HepG2 (cell line): ENCODE measurements around the gene YY2. TPM values are rescaled to one million over a fixed set of nuclear protein-coding genes. Genes with fewer than 3 reads are reported as not detected.
A peak's percentile ranks its signal among the peaks of the same experiment; 100 is the strongest.

Experiments
- ATAC-seq: fragments of 200-7000 bp; cut with Tn5 transposase; 3 replicates; pipeline ENCODE4 v1.9.1; 2020; ENCODE audit warnings: mild to moderate bottlenecking, moderate library complexity
- BruUV-seq: library from RNA; stranded (reverse); fragments of 400-500 nt; replicated peaks from 2 replicates; lab custom pipeline; 2021; lab: Mats Ljungman, UMichigan
- CTCF ChIA-PET: fragments of 300-600 bp; formaldehyde crosslinking; extraction: SDS; loops from one replicate; lab custom pipeline; 2021; ENCODE audit warnings: low total read pairs, inconsistent platforms, low intra/inter-chr PET ratio; lab: Yijun Ruan, JAX
- POLR2A ChIA-PET: fragments of 350-600 bp; sonication (Branson Sonifier 250); formaldehyde crosslinking; loops from one replicate; lab custom pipeline; 2020; ENCODE audit warnings: antibody characterized with exemption, inconsistent platforms; lab: Yijun Ruan, JAX
- DNase-seq: peaks from one replicate; pipeline ENCODE4 v3.0.0-alpha.2; 2015; ENCODE audit warnings: low spot score
- FAIRE-seq: peaks from 3 replicates; lab custom pipeline; 2011; peaks lifted over from hg19 to GRCh38; lab: Jason Lieb, UNC
- H2AFZ ChIP-seq: one replicate; pipeline ENCODE4 v1.6.1; 2011; ENCODE audit warnings: low read length, inconsistent platforms
- H3K27ac ChIP-seq: fragments of 300-600 bp; 3 replicates; pipeline ENCODE4 v1.8.0; 2011; ENCODE audit warnings: mixed run types, mild to moderate bottlenecking, mixed read lengths, low read length, inconsistent platforms; ENCODE audit not compliant: insufficient read depth; ENCODE audit errors: extremely low read length
- H3K27me3 ChIP-seq, 2 experiments: fragments of 200-600 bp in 1 of 2; 2 replicates in 1 of 2; 3 replicates in 1 of 2; pipeline versions ENCODE4 v1.6.0 to v1.8.0; 2011; ENCODE audit warnings: low read length in 2 of 2, mild to moderate bottlenecking in 2 of 2, moderate library complexity in 2 of 2, inconsistent platforms in 1 of 2; ENCODE audit not compliant: insufficient read depth in 2 of 2, control insufficient read depth in 1 of 2
- H3K36me3 ChIP-seq, 2 experiments: fragments of 200-600 bp in 1 of 2; replicated peaks in 1 of 2; 2 replicates in 1 of 2; 3 replicates in 1 of 2; pipeline versions ENCODE4 v1.5.1 to v1.8.0; 2011; ENCODE audit warnings: low read length in 2 of 2, inconsistent platforms in 1 of 2; ENCODE audit not compliant: insufficient read depth in 2 of 2, control insufficient read depth in 1 of 2
- H3K4me1 ChIP-seq: 2 replicates; pipeline ENCODE4 v1.5.1; 2012; ENCODE audit warnings: low read length, inconsistent platforms; ENCODE audit not compliant: insufficient read depth
- H3K4me2 ChIP-seq: 2 replicates; pipeline ENCODE4 v1.6.0; 2011; ENCODE audit warnings: low read depth, low read length, inconsistent platforms
- H3K4me3 ChIP-seq, 3 experiments: fragments of 200-600 bp in 1 of 3; sonication (generic), shearing (Covaris generic) in 1 of 3; replicated peaks in 1 of 3; 2 replicates each; pipeline ENCODE4 v1.5.1; 2011 to 2016; ENCODE audit warnings: low read length in 3 of 3, inconsistent platforms in 2 of 3, low read depth in 2 of 3, mild to moderate bottlenecking in 2 of 3, control low read depth in 1 of 3, mixed read lengths in 1 of 3; ENCODE audit not compliant: insufficient read depth in 1 of 3
- H3K79me2 ChIP-seq: one replicate; pipeline ENCODE4 v1.6.1; 2011; ENCODE audit warnings: low read length, inconsistent platforms; ENCODE audit not compliant: insufficient read depth
- H3K9ac ChIP-seq: 2 replicates; pipeline ENCODE4 v1.6.0; 2011; ENCODE audit warnings: mild to moderate bottlenecking, low read depth, low read length, inconsistent platforms; ENCODE audit not compliant: insufficient read depth
- H3K9me3 ChIP-seq: 2 replicates; pipeline ENCODE4 v1.5.1; 2012; ENCODE audit warnings: mild to moderate bottlenecking, low read length
- H4K20me1 ChIP-seq: 2 replicates; pipeline ENCODE4 v1.6.0; 2011; ENCODE audit warnings: inconsistent platforms, mild to moderate bottlenecking, low read length, moderate library complexity; ENCODE audit not compliant: insufficient read depth
- HNF4A ChIP-seq: sonication (generic); formaldehyde crosslinking; IDR thresholded peaks from 2 replicates; pipeline ENCODE4 v1.4.0; 2020; ENCODE audit warnings: missing genetic modification reagents
- HNRNPLL ChIP-seq: fragments of 200-400 bp; formaldehyde crosslinking; IDR thresholded peaks from 2 replicates; pipeline ENCODE4 v1.6.1; 2017; ENCODE audit warnings: mild to moderate bottlenecking, low read depth, low read length; ENCODE audit not compliant: poor library complexity, severe bottlenecking
- MTA3 ChIP-seq: sonication (generic); formaldehyde crosslinking; IDR thresholded peaks from 2 replicates; pipeline ENCODE4 v1.4.0; 2020; ENCODE audit warnings: missing genetic modification reagents
- NFE2L1 ChIP-seq: sonication (generic); formaldehyde crosslinking; IDR thresholded peaks from 2 replicates; pipeline ENCODE4 v1.4.0; 2020; ENCODE audit warnings: missing genetic modification reagents, mild to moderate bottlenecking, borderline replicate concordance
- NR2F2 ChIP-seq: IDR thresholded peaks from 2 replicates; pipeline ENCODE4 v1.6.1; 2012; ENCODE audit warnings: low read depth, inconsistent platforms, borderline replicate concordance
- PHB2 ChIP-seq: fragments of 450-650 bp; IDR thresholded peaks from 2 replicates; pipeline ENCODE4 v1.6.1; 2018; ENCODE audit not compliant: partially characterized antibody
- SP140L ChIP-seq: sonication (generic); formaldehyde crosslinking; IDR thresholded peaks from 2 replicates; pipeline ENCODE4 v1.4.0; 2020; ENCODE audit warnings: missing genetic modification reagents, borderline replicate concordance
- SYNCRIP ChIP-seq: fragments of 200-400 bp; formaldehyde crosslinking; IDR thresholded peaks from 2 replicates; pipeline ENCODE4 v1.6.1; 2018; ENCODE audit warnings: mild to moderate bottlenecking, low read depth, low read length; ENCODE audit not compliant: insufficient read depth
- ZNF264 ChIP-seq: sonication (generic); formaldehyde crosslinking; IDR thresholded peaks from 2 replicates; pipeline ENCODE4 v1.4.0; 2020; ENCODE audit warnings: missing genetic modification reagents
- ZNF569 ChIP-seq: sonication (generic); formaldehyde crosslinking; IDR thresholded peaks from 2 replicates; pipeline ENCODE4 v1.5.0; 2020; ENCODE audit warnings: mild to moderate bottlenecking, missing genetic modification reagents, moderate library complexity, borderline replicate concordance
- ZNF598 ChIP-seq: sonication (generic); formaldehyde crosslinking; IDR thresholded peaks from 2 replicates; pipeline ENCODE4 v1.5.1; 2020; ENCODE audit warnings: mild to moderate bottlenecking, missing genetic modification reagents, borderline replicate concordance
- ZNF720 ChIP-seq: sonication (generic); formaldehyde crosslinking; IDR thresholded peaks from 2 replicates; pipeline ENCODE4 v1.4.0; 2020; ENCODE audit warnings: missing genetic modification reagents
- ZNF75D ChIP-seq: sonication (generic); formaldehyde crosslinking; IDR thresholded peaks from 2 replicates; pipeline ENCODE4 v1.8.1; 2023; ENCODE audit warnings: missing genetic modification reagents, mild to moderate bottlenecking, borderline replicate concordance
- WGBS: methylation state at CpG from one replicate; pipeline ENCODE4 v1.1.6; 2017; ENCODE audit warnings: low lambda C conversion rate; 5-methylcytosine and 5-hydroxymethylcytosine counted together
- in situ Hi-C: cut with HindIII; loops from 2 replicates; pipeline ENCODE4 v1.10.0; 2017; ENCODE audit warnings: low pct_unique_long_range_greater_than_20kb; ENCODE audit not compliant: extremely low pct_ligation_motif_present
- intact Hi-C: fragments of 100-400 bp; cut with micrococcal nuclease; formaldehyde crosslinking; loops from one replicate; pipeline ENCODE4 v1.10.0; 2022; ENCODE audit not compliant: unreplicated experiment
- polyA plus RNA-seq, 8 experiments: library from polyadenylated mRNA; depleted of rRNA in 3 of 8; stranded (reverse) in 7 of 8; unstranded in 1 of 8; fragments of >200 nt; fragmentation: Illumina TruSeq in 4 of 8; extraction: Trizol in 4 of 8; gene quantifications; 2 replicates each; pipeline versions ENCODE4 v1.2.1 to v1.2.3, GENCODE V29; 2011 to 2016; ENCODE audit warnings: low read depth in 4 of 8, missing spikeins in 1 of 8, mixed read lengths in 1 of 8; ENCODE audit not compliant: insufficient read depth in 1 of 8
- total RNA-seq, 5 experiments: library from RNA; depleted of rRNA; stranded (reverse); fragments of >200 nt; fragmentation: Illumina TruSeq; extraction: Trizol; gene quantifications; 2 replicates each; pipeline ENCODE4 v1.2.3, GENCODE V29; 2016; ENCODE audit warnings: low read depth in 1 of 5
- TF ChIP-seq, protein P1 (sequence below): sonication (generic); formaldehyde crosslinking; IDR thresholded peaks from 2 replicates; pipeline ENCODE4 v1.5.0; 2020; ENCODE audit warnings: missing genetic modification reagents, mild to moderate bottlenecking, borderline replicate concordance
- TF ChIP-seq, protein P2 (sequence below): IDR thresholded peaks from 2 replicates; pipeline ENCODE4 v1.6.1; 2012; ENCODE audit warnings: inconsistent platforms

Gene YY2
- total and polyA plus RNA-seq, 2 of the 13 experiments (the other 11 are each of a cell fraction or from before 2014, with no cell fraction given), result 0.34 to 0.44 TPM

DNA sequence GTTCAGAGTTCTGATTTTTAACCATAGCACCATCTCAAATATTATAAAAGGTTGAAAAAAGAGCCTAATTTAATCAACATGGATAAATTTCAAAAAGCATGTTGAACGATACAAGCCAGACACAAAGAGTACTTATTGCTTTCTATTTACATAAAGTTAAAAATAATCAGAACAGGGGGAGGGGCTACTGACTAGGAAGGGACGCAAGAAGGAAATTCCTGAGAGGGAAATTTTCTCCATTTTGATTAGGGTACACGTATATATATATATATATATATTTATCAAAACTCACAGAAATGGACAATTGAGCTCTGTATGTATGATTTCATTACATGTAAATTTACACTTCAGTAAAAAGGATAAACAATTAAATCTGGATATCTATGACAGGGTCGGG lies 16.9 kb upstream of the YY2 start:
- FAIRE-seq, result no peak

DNA sequence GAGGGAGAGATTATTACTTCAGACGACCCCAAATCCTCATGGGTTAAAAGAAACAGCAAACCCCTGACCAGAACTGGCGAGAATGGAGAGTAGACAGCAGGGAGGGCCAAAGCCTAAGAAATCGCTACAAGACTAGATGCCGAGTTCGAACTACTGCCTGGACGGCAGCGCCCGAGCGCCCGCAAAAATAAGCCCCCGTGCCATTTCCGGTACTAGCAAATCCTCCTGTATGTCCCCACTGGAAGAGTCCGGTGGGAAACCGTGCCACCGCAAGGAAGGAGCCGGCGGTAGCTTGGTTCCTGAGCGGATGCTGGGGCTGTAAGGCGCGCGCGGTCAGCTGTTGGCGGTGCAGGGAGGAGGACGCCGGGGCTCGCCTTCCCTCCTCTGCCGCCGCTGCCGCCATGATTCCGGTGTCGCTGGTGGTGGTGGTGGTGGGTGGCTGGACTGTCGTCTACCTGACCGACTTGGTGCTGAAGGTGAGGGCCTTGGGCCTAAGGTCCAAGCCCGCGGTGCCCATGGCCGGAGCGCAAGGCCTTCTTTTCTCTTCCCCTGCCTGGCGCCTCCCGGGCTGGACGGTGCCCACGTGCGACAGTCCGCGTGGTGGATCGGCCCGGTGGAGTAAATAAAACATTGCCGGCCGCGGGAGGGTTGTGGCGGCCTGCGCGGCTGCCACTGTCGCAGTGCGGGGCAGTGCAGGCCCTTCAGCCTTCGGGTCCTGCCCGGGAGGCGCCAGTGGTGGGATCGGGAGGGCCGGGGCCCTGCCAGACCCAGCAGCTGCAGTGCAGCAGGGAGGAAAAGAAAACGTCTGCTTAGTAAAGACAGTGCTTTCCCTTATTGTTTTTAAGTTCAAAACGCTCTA lies 16.2 kb upstream of the YY2 start, which contains the start of gene MBTPS2:
Gene MBTPS2 (plus strand): TSS at position 284 of the 859 bp plus-strand sequence. CDS start 118 bp downstream, at position 402.
- ATAC-seq (peak; percentile 92), FAIRE-seq (no peak), DNase-seq (peak; percentile 69)
- peak within 1 kb of the TSS; percentile 74 to 87 (median 83) for H3K4me3 ChIP-seq
- peaks cover 31% of the 10 kb centered on the region for H3K4me1 ChIP-seq
- H2AFZ ChIP-seq, result no peak within 1 kb of the TSS
- peak within 1 kb of the TSS; percentile 75 for H3K4me2 ChIP-seq
- intact Hi-C loops, result loop anchor here (10.0 kb wide), 3 partner anchors 105 to 1945 kb away; partner anchors contain the start of genes SAT1 and SMS
- ChIA-PET CTCF (no interaction called here), POLR2A (interaction anchor here (1.5 to 2.9 kb wide), 3 partner anchors 27 to 69 kb away, joined by 3 to 18 read pairs (median 5); no protein-coding TSS in a partner anchor)
- H3K79me2 ChIP-seq, result peaks cover 10% of the 10 kb centered on the region
- H3K27me3 ChIP-seq, result no peaks in the 10 kb centered on the region
- WGBS, result 3% methylated on average over 10 of the region's 61 CpGs
- BruUV-seq, result no TSS peak
- peak within 1 kb of the TSS; percentile 90 for H3K9ac ChIP-seq
- H3K27ac ChIP-seq, result peak within 1 kb of the TSS; percentile 78
- H3K9me3 ChIP-seq, result no peaks in the 10 kb centered on the region
- in situ Hi-C loops, result no loop called here
- H4K20me1 ChIP-seq, result no peaks in the 10 kb centered on the region
- H3K36me3 ChIP-seq, result peaks cover 0 to 3% of the 10 kb centered on the region in 2 experiments; a peak in 1 of 5 replicates
- no peak for TF ChIP-seq ZNF720 (CRISPR knock-in tag)
- TF ChIP-seq HNF4A (CRISPR knock-in tag), result no peak
- TF ChIP-seq NFE2L1 (CRISPR knock-in tag), result no peak
- no peak for TF ChIP-seq NR2F2
- TF ChIP-seq MTA3 (CRISPR knock-in tag), result no peak
- TF ChIP-seq ZNF264, result no peak
- TF ChIP-seq ZNF569 (CRISPR knock-in tag), result no peak
- no peak for TF ChIP-seq PHB2
- no peak for TF ChIP-seq SP140L (CRISPR knock-in tag)
- peak; percentile 62 for TF ChIP-seq HNRNPLL
- peak; percentile 71; the same call in 1 of the 2 replicates for TF ChIP-seq ZNF75D
- TF ChIP-seq SYNCRIP, result no peak
- TF ChIP-seq, protein P1, sequence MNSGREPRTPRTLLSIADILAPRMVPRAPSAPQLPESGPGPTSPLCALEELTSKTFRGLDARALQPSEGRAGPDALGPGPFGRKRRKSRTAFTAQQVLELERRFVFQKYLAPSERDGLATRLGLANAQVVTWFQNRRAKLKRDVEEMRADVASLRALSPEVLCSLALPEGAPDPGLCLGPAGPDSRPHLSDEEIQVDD, result no peak; the same call in 1 of the 2 replicates
- TF ChIP-seq ZNF598 (CRISPR knock-in tag), result 0 out of 2 replicates have a peak, but pooled peaks have one; percentile 26

More for the DNA sequence above, 16.9 kb upstream of the YY2 start:
- H3K4me3 ChIP-seq, result peak overlapping the region; percentile 74 to 87 (median 83); a peak in 5 of 6 replicates
- DNase-seq, result peak; percentile 1
- H4K20me1 ChIP-seq, result no peaks in the 10 kb centered on the region
- TF ChIP-seq, protein P2, sequence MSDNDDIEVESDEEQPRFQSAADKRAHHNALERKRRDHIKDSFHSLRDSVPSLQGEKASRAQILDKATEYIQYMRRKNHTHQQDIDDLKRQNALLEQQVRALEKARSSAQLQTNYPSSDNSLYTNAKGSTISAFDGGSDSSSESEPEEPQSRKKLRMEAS, result no peak
- TF ChIP-seq, all 625 proteins: peak for 0
- H3K36me3 ChIP-seq, result no peaks in the 10 kb centered on the region
- peak overlapping the region; percentile 90 for H3K9ac ChIP-seq
- ChIA-PET POLR2A (interaction anchor here (1.5 to 2.9 kb wide), 3 partner anchors 26 to 68 kb away, joined by 3 to 18 read pairs (median 5); no protein-coding TSS in a partner anchor), CTCF (no interaction called here)
- peak overlapping the region; percentile 59 for H3K27ac ChIP-seq
- peak overlapping the region; percentile 42 for H3K4me2 ChIP-seq
- no peak for ATAC-seq
- H3K9me3 ChIP-seq, result no peaks in the 10 kb centered on the region
- in situ Hi-C loops, result no loop called here
- peaks cover 31% of the 10 kb centered on the region for H3K4me1 ChIP-seq
- no peaks in the 10 kb centered on the region for H3K27me3 ChIP-seq
- intact Hi-C loops, result loop anchor here (10.0 kb wide), 2 partner anchors 106 to 136 kb away; partner anchors contain the start of gene SMS
- 2% methylated on average over 4 of the region's 4 CpGs for WGBS
- no peak overlapping the region for H2AFZ ChIP-seq
- TSS peak; percentile 89 for BruUV-seq
- peaks cover 10% of the 10 kb centered on the region for H3K79me2 ChIP-seq
